GM19452 (cell line): ENCODE data around the gene EIF6.

Source experiments
- ATAC-seq: cut with Tn5 transposase; IDR thresholded peaks from one replicate; pipeline ENCODE4 v1.9.1; 2021; ENCODE audit not compliant: unreplicated experiment

Gene EIF6

DNA sequence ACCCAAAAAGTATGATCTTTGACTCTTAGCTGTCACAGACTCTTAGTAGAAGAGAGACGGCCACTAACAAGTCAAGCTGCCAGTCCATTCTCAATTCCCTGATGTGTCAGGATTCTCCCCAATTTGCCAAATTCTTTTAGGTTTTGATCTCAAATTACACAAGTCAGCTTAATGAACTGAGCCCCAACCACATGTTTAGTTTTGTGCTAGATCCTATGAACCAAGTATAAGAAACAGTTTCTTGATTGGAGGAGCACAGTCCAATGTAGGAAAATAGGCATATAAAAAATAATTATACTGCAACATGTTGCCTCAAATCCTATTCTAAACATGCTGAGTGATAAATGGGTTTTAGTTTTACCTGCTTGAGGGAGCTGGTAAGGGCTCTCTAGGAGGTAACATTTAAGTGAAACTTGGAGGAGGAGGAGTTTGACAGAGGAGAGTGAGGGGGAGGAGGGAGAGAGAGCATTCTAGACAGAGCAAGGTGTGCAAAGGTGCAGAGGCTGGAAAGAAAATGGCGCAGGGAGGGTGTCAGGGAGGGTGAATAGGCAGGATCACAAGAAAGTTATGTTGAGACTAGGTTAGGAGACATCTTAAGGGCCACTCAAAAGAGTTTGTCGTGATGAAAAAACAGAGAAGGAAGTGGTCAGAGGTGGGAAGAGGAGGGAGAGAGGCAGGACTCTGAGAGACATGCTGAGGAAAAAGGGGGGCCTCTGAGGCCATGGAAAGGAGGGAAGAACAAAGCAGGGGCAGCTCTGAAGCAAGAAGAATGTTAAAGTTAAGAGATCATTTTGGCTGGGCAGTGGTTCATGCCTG is 30.5 kb upstream of the EIF6 start:
- no peak for ATAC-seq

- ATAC-seq, result no peak
Measured at GRCh38 chr20:35312318-35312717, 27.7 kb upstream of the EIF6 start.

- no peak for ATAC-seq
Measured at GRCh38 chr20:35311822-35312221, 27.2 kb upstream of the EIF6 start.

- no peak for ATAC-seq
Measured at GRCh38 chr20:35311409-35311808, 26.8 kb upstream of the EIF6 start.

- no peak for ATAC-seq
Measured at GRCh38 chr20:35307666-35308653, 23.4 kb upstream of the EIF6 start.

DNA sequence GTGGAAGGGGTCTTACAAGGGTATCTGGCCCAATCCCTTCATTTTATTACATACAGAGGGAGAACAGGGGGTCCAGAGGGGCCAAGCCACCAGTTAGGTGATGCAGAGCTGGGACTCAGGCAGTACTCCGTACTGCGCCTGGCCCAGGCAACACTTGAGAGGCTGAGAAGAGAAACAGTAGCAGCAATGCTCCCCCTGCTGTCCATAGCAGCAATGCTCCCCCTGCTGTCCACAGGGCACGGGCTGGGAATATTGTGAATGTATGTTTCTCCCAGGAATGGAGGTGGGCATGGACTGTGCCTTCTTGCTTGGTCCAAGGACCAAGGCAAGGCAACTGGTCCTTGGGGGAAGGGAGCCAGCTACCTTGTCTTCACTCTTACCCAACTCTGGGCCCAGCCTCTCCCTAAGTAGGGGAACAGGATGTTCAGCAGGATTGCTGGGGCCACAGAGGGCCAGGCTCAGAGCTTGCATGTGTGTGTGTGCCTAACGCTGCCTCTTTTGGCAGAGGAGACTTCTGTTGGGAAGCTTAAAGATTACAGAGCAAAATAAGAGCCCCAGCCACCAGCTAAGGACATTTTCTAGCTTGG is 22.5 kb upstream of the EIF6 start:
- ATAC-seq, result no peak

DNA sequence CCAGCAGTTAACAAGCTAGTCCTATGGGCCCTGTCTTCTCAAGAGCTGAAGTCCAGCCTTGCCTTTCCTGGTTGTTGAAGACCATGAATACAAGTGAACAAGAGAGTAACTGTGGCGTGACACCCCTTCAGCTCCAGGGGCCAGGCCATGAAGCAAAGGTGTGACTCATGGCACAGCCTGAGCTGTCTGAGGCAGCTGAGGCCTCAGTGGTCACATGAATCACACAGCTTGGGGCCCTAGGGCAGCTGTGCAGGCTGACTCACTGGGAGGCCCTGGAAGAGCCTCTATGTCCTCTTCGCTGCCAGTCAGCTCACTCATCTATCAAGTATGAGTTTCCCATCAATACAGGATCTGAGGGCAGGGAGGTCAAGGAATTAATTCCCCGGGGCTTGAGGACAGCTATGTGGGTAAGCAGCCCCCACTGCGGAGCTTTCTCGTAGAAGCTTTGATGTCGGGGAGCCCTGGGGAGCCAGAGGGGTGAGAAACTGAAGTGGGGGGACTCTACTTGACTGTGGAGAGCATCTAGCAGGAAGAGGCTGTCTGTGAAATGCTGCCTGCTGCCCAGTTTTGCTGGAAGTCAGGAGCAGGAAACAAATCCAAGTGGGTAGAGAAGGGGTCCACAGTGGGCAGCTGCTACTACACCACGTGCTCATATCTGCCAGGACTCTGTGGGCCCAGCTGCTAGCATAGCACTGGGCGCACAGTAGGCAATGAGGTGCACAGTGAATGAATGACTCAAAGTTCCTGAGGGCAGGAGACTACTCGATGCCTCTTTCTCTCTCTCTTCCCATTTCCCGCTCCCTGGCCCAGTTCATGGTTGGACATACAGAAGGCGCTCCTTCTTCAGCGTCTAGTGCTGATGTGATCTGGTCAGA is 21.3 kb upstream of the EIF6 start:
- ATAC-seq, result no peak

DNA sequence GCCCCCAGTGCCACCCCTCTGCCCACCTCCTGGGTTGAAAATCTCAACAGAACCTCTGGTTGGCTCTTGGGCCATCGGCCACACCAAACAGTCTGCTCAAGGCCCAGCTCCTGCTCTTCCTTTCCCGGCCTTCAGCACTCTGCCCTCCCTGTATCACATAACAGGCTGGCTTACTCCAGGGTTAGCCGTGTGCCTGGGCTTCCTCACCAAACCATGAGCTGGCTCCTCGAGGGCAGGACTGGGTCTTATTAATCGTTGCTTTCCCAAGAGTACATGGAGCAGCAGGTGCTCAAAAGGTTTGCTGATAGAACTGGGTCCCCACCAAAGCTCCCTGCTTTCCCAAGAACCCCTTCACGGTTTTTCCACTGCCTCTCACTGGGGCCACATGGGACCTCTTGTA is 20.4 kb upstream of the EIF6 start:
- ATAC-seq, result no peak

- peak; percentile 60 for ATAC-seq
Measured at GRCh38 chr20:35303735-35304491, 19.3 kb upstream of the EIF6 start.

DNA sequence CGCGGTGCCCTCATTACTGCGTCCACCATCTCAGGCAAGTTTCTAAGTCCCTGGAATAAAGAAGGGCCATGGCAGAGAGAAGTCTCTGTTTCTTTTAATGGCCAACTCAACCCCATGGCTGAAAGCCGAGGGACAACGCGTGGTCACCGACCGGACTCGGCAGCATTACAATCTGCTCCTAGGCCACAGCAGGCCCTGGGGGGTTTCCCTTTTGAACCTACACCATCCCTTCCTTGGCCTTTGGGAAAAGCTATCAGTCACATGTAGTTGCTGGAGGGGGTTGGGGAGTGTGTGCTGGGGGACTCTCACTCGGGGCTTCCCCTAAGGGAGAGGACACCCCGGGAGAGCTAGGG is 18.8 kb upstream of the EIF6 start:
- no peak for ATAC-seq

DNA sequence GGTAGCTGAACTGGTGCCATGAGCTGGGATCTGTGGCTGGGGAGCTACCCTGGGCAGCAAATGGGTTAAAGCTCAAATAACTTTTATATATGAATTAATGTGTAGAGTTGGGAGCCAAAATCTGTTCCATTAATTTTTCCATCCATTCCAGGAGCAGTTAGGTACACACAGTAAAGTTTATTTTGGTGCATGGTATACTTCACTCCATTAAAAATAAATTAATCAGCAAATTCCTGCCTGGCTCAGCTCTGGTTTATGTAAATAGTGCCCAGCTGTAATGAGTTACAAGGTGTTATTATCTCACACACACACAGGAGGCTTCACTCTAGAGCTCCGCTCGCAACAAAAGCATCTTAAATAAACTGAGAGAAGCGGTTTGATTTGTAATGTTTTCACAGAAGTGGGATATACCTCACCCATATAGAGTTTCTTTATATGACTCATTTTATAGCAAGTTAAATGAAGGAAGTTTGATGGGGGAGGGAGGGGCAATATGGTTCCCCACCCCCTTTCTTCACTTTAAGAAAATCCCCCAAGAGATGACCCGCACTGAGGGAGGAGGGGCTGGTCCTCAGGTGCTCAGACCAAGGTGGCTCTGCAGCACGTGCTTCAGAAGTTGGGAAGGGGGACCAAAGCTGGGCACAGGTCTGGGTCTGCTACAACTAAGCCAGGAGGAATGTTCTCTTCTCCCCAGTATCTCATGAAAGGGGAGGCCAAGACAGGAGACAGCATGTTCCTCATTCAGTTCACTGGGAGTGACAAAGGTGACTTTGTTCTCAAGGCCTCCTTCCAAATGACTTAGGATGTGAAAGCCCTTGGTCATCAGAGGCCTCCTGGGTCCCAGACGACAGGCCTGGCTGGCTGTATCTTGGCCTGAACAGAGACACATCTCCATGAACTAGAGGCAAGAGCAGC is 18.1 kb upstream of the EIF6 start:
- ATAC-seq, result no peak

- no peak for ATAC-seq
Measured at GRCh38 chr20:35301426-35301825, 16.9 kb upstream of the EIF6 start.

GRCh38 chr20:35300469-35301262 is 16.1 kb upstream of the EIF6 start:
- no peak for ATAC-seq

- no peak for ATAC-seq
Measured at GRCh38 chr20:35299780-35300179, 15.2 kb upstream of the EIF6 start.

DNA sequence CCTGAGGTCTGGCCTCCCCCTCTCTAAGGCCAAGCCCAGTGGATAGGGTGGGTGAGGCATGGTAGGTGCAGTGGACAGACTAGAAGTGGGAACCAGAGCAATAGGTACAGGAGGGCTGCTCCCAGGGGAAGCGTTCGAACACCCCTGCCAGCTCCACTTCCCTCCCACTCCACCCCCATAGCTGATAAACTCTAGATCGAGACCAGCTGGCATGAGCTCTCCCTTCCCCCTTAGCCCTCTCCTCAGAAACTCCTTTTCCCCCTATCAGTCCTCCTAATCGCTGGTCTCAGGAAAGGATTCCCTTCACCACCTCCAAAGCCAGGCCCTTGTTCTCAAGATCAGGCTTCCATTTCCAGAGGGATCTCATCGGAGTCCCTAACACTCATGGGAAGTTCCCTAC is 13.7 kb upstream of the EIF6 start:
- ATAC-seq, result no peak

- ATAC-seq, result no peak
Measured at GRCh38 chr20:35297740-35298139, 13.2 kb upstream of the EIF6 start.

- no peak for ATAC-seq
Measured at GRCh38 chr20:35297155-35297554, 12.6 kb upstream of the EIF6 start.

- no peak for ATAC-seq
Measured at GRCh38 chr20:35296101-35296554, 11.6 kb upstream of the EIF6 start.
